Measurements from ENCODE around the gene HES3. TPM values are rescaled to one million over a fixed set of nuclear protein-coding genes. Genes with fewer than 3 reads are reported as not detected.
A peak's percentile ranks its signal among the peaks of the same experiment; 100 is the strongest.
"Not testable (repeated sequence)": the region's sequence is repeated elsewhere in the genome, so short reads cannot be mapped to it uniquely, and the experiment has no call there.

The HES3 gene
- total RNA-seq, 1 donor from 2014 or later, result not detected

DNA sequence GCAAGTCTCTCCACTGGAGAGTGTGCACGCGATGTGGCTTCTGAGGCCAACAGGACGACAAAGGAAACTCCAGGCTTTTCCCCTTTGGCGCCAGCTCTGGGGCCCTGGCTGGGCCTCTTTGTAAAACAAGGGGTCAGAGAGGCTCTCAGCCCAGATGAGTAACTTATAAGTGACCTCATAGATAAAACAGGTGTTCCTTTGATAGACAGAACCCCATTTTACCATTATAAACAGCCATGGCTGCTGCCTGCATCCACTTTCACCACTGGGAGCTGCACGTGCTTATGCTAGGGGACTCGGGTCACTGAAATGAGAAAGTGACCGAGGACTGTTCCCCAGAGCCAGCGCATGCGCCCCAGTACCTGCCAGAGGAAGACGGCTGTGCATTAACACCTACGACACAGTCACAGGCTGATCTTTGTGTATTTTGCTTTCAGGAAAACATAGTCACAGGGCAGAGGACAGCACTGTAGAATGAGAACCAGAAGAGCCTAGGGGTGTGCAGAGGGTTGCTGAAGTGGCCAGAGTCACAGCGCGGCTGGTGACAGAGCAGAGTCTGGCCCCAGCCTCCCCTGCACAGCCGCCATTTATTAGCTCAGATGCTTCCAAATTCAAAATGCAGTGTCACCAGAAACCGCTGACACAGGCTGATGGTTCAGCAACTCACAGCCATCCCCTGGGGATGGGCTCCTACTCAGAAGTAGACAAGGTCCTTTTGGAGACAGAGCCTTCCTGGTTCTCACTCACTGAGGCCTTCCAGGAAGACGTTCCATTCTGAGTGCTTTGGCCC lies 25.4 kb upstream of the HES3 start:
- DNase-seq (ENCODE audit: low spot score in 2 of 2), result no peak
- no peak for FAIRE-seq

DNA sequence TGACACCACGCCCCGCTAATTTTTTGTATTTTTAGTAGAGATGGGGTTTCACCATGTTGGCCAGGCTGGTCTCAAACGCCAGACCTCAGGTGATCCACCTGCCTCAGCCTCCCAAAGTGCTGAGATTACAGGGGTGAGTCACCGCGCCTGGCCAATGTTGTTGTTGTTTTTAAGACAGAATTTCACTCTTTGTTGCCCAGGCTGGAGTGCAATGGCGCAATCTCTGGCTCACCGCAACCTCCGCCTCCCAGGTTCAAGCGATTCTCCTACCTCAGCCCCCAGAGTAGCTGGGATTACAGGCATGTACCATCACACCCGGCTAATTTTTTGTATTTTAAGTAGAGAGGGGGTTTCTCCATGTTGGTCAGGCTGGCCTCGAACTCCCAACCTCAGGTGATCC lies 24.3 kb upstream of the HES3 start:
- not testable (repeated sequence) for FAIRE-seq; DNase-seq (ENCODE audit: low spot score in 2 of 2)

DNA sequence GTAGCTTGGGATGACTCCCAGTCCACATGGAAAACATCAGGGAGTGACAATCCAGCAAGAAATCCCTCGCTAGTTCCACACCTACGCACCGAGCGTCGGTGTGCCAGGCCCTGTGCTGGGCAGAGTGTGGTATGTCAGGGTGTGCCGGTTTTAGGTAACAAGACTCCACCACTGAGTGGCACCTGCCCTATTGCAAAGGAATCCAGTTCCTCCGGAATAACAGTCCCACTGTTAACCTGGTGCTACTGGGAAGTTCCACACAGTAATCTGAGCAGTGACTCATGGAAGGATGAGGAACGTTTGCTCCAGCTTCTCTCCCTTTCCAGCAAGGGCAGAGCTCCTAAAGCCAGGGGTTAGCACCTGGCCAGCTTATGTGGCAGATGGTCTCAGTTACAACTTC lies 23.7 kb upstream of the HES3 start:
- FAIRE-seq, result no peak
- DNase-seq (ENCODE audit: low spot score in 2 of 2), result no peak

DNA sequence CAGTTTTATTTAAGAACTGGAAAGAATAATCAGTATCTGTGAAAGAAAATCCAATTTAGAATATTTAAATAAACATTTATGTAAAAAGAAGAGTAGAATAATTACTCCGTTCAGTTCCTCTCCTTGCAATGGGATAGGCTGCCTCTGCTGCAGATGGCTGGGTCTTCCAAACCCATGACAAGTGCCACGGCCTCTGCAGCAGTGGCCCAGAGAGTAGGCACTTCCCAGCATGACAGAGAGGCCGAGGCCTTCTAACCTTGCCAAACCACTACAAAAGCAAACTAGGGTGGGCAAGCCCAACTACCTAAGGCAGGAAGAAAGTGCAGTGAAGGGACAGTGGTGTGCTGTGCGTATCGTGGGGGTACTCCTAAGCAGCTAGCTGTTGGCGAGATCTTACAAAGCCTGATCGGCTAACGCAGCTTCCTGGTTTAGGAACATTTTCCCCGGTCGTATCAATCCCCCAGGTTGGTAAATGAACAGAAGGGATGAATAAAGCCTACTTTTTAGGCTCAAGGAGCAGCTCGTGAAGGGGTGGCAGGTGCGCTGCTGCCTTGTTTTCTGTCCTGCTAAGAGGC lies 22.7 kb upstream of the HES3 start:
- DNase-seq (ENCODE audit: low spot score in 2 of 2), result no peak
- FAIRE-seq, result no peak

DNA sequence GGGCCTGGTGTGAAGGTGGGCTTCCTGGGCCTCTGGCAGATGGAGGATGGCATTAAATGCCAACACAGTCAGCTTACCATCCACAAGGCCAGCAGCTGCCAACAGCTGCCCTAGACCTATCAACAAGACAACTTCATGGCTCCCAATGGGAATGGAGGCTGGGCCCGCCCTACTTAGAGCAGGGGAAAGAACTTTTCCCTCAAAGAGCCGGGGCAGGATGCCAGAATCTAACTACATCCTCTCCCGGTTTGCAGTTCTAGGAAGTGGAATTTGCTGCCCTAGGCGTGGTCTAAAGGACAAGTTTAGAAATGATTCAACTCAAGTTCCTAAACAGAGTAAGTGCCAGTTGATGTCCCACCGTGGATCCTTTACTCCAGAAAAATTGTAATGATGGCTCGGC lies 21.3 kb upstream of the HES3 start:
- FAIRE-seq (no peak), DNase-seq (ENCODE audit: low spot score in 2 of 2) (no peak)

DNA sequence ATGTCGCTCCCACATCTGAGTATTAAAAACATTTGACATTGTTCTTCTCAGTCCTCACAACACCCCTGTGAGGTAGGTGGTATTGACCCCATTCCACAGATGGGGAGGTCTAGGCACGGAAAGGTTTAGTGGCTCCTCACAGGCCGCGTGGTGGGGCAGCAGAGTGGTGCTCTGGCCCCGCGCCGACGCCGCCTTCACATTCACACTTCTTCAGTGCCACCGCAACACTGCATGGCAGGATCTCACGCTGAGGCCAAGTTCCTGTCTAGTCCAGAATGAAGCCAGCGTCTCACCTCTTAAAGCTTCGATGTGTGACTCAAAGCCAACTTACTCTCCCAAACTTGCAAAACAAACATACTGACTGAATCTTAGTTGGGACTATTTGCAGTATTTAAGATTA lies 20.4 kb upstream of the HES3 start:
- no peak for FAIRE-seq
- no peak for DNase-seq (ENCODE audit: low spot score in 2 of 2)

DNA sequence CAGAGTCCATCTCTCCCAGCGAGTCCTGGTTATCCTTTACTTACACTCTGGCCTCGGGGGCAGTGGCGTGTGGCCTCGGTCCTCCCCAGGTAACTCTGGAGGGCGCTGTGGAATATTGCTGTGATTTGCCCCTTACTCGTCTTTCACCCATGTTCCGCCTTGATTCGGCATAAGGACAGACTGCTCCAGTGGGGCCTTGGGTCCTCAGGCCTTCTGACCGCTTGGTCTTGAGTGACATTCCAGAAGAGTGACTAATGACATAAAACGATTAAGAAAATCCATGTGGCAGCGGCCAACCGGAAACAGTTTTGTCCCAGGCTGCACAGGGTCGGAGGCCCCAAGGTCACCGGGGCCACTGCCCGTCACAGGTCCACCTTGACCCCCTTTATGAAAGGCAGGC lies 19.3 kb upstream of the HES3 start:
- DNase-seq (ENCODE audit: low spot score in 2 of 2) (no peak), FAIRE-seq (no peak)

DNA sequence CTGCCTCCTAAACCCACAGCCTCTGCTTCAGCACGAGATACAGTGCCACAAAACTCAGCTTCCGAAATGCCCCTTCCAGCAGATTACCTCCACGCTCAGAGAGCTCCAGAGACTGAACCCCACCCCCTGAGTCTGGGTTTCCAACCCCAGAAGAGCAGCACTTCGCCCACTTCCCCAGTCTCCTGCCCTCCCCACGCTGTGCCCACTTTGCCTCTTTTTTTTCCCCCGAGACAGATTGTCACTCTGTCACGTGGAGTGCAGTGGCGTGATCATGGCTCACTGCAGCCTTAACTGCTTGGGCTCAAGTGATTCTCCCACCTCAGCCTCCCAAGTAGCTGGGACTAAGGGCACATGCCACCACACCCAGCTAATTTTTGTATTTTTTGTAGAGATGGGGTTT lies 18.3 kb upstream of the HES3 start:
- DNase-seq (ENCODE audit: low spot score in 2 of 2) (no peak), FAIRE-seq (no peak)

DNA sequence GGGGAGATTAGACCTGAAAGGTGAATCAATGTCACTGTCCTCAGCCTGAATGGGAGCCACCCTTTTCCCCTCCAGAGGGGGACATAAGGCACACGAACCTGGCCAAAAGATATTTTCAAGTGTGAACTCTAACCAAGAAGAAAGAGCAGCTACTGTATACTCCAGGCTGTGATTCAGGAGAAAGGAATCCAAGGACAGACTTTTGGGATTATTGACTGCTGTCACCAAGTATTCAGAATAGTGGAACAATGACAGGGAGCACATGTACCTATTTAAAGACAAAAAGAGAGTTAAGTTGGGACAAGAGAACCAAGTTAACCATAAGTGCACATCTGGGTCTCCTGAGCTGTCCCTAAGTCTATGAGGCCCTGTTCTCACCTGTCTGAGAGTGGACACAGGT lies 10.6 kb upstream of the HES3 start:
- FAIRE-seq (no peak), DNase-seq (ENCODE audit: low spot score in 2 of 2) (no peak)

DNA sequence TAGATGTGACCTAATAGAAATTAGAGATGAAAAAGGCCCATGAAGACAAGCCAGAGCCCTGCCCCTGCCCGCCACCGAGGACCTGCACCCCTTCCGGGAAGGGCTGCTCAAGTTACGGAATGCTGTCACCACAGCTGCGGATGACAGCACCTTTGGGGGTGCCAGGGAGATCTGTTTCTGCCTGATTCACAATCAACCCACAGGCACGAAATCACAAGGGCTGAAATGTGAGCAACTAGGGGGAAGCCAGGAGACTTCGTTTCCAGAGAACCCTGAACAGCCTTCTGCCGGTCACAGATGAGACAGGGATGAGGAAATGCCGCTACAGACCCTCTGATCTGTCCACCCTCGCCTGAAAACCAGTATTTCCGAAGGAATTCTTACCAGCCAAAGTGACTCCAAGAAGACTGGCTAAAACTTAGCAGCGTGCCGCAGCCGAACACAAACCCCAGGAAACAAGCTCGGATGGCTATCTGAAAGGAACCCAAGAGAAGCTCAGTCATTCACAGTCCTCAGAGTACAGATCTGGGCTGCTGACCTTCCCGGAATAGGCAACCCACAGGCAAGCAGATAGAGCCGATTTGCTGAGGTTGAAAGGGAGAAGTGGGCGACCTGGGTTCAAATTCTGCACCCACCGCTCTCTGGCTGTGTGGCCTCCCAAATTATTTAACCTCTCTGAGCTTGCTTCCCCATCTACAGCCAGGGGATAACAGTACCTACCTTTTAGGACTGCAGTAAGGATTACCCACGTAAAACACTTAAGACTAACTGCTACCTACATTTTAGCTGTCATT lies 9.3 kb upstream of the HES3 start:
- DNase-seq (ENCODE audit: low spot score in 2 of 2) (no peak), FAIRE-seq (no peak)

DNA sequence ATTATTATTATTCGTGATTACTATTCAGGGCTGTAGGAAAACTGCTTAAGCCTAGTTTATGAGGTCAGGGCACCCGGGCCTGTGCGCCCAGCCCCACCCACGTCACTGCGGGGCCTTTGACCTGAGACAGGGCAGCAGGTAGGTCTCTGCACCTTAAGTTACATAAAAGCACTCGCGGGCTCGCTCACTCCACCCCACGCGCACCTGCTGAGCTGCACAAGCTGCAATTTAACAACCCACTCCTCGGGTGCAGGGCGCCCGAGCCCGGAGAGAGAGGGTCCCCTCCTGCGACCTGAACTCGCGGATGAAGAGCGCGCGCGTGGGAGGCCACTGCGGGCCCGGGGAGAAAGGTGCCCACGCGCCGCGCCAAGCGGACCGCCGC lies 8.7 kb upstream of the HES3 start:
- no peak for DNase-seq (ENCODE audit: low spot score in 2 of 2)
- no peak for FAIRE-seq

DNA sequence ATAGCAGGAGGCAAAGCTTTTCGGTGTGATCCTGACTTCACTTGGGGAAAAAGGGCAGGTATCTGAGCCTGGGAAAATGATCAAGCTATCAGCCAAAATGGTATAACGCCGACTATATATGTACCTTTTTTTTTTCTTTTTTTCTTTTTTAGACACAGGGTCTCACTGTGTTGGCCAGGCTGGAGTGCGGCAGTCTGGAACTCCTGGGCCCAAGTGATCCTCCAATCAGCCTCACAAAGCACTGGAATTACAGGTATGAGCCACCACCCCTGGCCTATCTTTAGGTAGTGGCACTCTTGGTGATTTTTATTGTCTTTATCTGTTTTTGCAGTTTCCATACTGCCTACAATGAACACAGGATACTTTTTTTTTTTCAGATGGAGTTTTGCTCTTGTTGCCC lies 6.9 kb upstream of the HES3 start:
- FAIRE-seq (no peak), DNase-seq (ENCODE audit: low spot score in 2 of 2) (no peak)

DNA sequence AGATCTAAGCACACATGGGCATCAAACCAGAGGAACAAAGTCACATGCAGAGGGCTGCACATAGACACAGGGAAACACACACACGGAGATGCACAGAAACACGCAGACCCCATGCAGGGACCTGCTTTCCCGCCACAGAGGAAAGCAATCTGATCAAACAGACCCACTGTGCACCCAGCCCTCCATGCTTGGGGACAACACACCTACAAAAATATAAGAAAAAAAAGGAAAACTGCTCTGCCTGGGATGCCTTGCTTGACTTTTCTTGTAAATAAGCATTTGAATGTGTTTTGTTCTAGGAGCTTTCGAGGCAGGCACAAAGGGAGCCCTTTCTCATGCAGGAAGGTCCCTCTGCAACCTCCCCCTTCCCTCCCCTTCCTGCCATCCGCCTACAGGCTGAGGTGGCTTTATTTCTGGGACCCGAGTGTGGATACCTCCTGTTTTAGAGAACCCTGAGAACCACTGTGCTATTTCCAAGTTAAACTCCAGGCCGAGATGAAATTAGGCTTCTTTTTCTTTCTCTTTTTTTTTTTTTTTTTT lies 4.7 kb upstream of the HES3 start:
- FAIRE-seq, result no peak
- no peak for DNase-seq (ENCODE audit: low spot score in 2 of 2)

DNA sequence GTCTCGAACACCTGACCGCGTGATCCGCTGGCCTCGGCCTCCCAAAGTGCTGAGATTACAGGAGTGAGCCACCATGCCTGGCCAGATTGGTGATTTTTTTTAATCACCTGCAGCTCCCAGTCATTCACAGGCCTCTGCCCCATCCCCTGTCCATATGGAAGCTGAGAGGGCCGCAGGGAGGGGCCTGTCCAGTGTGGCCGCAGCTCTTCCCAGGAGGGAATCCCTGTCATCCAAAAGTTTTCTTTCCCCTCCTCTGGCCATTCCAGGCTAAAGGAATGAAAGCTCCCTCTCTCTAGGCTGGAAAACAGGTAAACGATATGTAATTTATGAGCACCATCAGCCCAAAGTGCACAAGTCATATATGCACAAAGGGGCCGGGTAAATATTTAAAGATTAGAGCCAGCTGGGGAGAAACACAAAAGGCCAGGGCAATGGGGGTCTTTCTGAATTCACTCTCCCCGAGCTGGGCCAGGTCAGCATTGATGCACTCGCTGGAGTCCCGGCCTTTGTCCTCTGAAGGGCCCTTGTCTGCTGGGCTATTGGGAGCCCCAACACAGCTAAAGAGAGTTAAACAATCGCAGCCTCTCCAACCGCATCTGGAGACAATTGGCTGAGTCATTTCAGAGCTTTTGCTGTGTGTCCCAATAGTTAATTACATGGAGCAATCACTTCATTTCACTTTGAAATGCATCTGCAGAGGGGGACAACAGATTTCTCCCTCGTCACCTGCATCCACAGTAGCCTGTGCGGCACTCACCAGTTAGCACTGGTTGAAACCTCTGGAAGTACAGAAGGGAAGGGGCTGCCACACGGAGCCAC lies 3.8 kb upstream of the HES3 start:
- FAIRE-seq, result no peak
- DNase-seq (ENCODE audit: low spot score in 2 of 2), result no peak

DNA sequence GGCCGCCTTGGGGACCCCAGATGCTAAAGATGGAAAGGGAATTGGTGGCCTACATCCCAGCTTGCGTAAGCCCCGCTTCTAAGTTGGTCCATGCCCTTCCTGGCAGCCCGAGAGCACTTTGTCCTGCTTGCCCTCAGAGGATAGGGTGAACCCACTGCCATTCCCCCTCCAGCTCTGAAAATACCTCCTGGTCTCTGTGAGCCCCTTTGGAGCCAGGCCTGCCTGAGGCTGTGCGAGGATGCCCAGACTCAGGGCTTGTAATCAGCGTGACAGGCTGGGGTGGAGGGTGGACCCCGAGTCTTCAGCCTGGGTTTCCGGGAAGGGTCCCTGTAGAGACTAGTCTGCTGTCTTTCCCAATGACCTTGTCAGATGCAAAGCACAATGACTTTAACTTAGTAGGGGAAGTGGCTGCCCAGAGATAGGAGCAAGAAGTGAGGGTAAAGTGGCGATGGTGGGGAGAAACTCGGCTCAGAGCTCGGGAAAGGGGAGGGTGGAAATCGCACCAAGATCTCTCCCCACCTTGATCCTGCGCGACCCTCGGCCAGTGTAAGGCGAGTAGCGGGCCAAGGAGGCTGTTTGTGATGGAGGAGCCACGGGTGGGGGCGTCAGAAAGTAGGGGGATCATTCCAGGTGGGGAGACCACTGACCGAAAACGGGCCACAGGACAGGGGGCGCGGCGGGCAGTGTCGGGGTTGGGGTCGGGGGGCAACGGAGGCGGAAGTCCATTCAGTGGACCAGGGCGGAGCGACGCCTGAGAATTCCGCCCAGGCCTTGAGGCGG lies 2.7 kb upstream of the HES3 start:
- FAIRE-seq (no peak), DNase-seq (ENCODE audit: low spot score in 2 of 2) (no peak)

DNA sequence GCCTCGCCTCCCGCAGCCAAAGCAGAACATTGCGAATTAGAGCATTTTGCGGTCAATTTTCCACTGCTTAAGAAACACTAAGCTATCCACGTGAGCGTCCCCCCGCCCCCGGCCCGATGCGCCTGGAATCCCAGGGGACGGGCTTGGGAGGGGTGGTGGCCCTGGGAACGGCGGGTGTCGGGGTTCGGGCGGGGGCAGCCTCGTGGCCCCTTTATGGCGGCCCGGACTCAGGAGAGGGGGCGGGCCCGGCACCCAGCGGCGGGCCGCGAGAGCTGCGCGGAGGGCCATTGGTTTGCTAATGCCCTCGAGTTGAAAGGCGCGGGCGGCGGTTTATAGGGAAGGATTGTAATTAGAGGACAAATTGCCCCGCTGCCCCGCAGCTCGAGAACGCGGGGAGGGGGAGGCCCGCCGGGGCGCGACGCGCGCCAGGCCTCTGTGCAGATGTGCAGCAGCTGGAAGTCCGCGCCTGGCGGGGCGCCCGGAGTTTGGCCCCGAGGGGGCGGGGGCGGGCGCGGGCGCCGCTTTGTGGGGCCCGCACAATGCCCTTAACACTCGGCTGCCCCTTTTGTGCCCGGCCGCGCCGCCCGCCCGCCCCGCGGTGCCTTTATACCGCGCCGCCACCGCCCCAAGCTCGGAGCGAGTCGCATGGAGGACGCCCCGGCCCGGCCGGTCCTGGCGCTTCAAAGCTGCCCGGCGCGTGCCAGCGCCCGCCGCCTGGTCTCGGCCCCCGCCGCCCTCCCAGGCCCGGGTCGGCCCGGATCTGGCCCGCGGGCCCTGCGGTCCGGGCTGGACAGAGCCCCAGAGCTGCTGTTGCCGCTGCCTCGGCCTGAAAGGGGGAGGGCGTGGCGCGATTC lies 1.9 kb upstream of the HES3 start:
- DNase-seq (ENCODE audit: low spot score in 2 of 2), result peak in 1 of 2 donors; percentile 69
- no peak for FAIRE-seq

DNA sequence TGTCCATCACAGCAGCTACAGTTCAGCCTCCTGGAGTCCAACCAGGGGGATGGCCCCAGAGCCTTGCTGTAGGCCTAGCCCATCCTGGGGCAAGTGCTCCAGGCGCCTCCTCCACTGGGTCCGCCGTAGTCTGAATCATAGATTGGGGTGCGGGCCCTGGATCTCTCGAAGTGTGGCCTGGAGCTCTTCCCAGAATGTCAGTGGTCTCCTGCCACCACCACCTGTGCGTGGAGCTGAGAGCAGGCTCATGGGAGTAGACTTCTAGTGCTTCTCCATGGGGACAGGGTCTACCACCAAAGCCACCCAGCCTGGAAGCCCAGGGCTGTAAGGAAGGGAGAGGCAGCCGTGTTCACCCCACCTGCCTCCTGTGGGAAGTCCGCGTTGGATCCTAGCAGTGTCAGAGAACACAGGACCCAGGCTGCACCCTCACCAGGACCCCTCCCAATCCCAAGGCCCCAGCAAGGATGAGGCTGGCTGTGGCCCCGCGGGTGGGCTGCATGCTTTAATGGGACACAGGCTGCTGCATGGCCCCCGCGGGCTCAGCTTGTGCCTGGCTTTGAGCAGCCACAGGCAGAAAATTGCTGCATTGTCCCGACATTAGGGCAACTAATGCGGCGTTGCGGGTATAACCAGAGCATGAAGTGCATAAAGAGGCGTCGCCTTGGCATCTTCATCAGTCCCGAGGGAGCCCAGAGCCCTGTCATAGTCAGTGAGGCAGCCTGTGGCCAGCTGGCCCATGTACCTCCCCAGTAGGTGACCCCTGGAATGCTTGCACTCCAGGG lies 735 bp upstream of the HES3 start:
- FAIRE-seq (no peak), DNase-seq (ENCODE audit: low spot score in 2 of 2) (no peak)

DNA sequence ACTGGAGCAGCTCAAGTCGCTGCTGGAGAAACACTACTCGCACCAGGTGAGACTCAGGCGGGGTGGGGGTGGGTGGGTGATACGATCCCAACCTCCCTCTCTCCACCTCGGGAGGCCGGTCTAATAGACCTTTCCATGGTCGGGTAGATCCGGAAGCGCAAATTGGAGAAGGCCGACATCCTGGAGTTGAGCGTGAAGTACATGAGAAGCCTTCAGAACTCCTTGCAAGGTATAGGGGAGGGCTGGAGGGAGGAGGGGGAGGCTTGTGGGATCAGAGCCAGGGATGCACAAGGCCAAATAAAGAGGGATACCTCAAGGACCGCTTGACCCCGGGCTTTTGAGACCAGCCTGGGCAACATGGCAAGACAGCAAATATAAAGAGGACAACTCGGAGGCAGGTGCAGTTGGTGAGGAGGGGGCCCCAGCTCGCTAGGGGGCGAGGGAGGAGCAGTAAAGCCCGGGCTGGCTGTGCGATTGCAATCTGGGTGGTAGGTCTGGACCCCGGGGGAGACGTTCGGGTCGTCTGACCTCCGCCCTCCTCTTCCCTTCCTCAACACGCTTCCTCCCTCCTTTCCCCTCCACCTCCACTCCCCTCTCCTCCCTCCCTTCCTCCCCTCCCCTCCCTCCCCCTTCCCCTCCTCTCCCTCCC lies 546 bp downstream of the HES3 start:
- DNase-seq (ENCODE audit: low spot score in 2 of 2), result no peak
- no peak for FAIRE-seq
